WTC11 (cell line): ENCODE results near the gene NBEA.

Source experiments
- CTCF ChIP-seq: fragments of 200-600 bp; IDR thresholded peaks from 2 replicates; pipeline ENCODE4 v1.8.0; 2022; ENCODE audit warnings: antibody characterized with exemption
- ELF4 ChIP-seq: sonication (generic); formaldehyde crosslinking; IDR thresholded peaks from 2 replicates; pipeline ENCODE4 v1.8.1; 2022; ENCODE audit warnings: low read depth, mild to moderate bottlenecking, moderate library complexity, missing genetic modification reagents
- KAT7 ChIP-seq: sonication (generic); formaldehyde crosslinking; IDR thresholded peaks from 2 replicates; pipeline ENCODE4 v1.8.1; 2023; ENCODE audit warnings: missing genetic modification reagents, mild to moderate bottlenecking, borderline replicate concordance
- MAX ChIP-seq: sonication (generic); formaldehyde crosslinking; IDR thresholded peaks from 2 replicates; pipeline ENCODE4 v1.8.0; 2022; ENCODE audit warnings: mild to moderate bottlenecking, missing genetic modification reagents
- NFATC4 ChIP-seq: fragments of 250-450 bp; sonication (Bioruptor Pico); IDR thresholded peaks from 2 replicates; pipeline ENCODE4 v1.9.0; 2021; ENCODE audit warnings: mild to moderate bottlenecking
- PREB ChIP-seq: sonication (generic); formaldehyde crosslinking; IDR thresholded peaks from 2 replicates; pipeline ENCODE4 v1.8.1; 2022; ENCODE audit warnings: mild to moderate bottlenecking, missing genetic modification reagents, moderate library complexity, borderline replicate concordance
- TF ChIP-seq, protein P1 (sequence below): sonication (generic); formaldehyde crosslinking; IDR thresholded peaks from 2 replicates; pipeline ENCODE4 v1.8.1; 2022; ENCODE audit warnings: low read depth, mild to moderate bottlenecking, moderate library complexity, missing genetic modification reagents, borderline replicate concordance
- TF ChIP-seq, protein P2 (sequence below): sonication (generic); formaldehyde crosslinking; IDR thresholded peaks from 2 replicates; pipeline ENCODE4 v1.8.1; 2022; ENCODE audit warnings: missing genetic modification reagents, borderline replicate concordance

GRCh38 chr13:35283856-35284255, 341.8 kb downstream of the NBEA start:
- TF ChIP-seq CTCF (no peak), MAX (CRISPR knock-in tag) (no peak), ELF4 (CRISPR knock-in tag) (no peak), KAT7 (CRISPR knock-in tag) (no peak), NFATC4 (CRISPR knock-in tag) (no peak), PREB (CRISPR knock-in tag) (no peak)
- TF ChIP-seq, protein P1, sequence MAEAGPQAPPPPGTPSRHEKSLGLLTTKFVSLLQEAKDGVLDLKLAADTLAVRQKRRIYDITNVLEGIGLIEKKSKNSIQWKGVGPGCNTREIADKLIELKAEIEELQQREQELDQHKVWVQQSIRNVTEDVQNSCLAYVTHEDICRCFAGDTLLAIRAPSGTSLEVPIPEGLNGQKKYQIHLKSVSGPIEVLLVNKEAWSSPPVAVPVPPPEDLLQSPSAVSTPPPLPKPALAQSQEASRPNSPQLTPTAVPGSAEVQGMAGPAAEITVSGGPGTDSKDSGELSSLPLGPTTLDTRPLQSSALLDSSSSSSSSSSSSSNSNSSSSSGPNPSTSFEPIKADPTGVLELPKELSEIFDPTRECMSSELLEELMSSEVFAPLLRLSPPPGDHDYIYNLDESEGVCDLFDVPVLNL (CRISPR knock-in tag) = no peak
- TF ChIP-seq, protein P2, sequence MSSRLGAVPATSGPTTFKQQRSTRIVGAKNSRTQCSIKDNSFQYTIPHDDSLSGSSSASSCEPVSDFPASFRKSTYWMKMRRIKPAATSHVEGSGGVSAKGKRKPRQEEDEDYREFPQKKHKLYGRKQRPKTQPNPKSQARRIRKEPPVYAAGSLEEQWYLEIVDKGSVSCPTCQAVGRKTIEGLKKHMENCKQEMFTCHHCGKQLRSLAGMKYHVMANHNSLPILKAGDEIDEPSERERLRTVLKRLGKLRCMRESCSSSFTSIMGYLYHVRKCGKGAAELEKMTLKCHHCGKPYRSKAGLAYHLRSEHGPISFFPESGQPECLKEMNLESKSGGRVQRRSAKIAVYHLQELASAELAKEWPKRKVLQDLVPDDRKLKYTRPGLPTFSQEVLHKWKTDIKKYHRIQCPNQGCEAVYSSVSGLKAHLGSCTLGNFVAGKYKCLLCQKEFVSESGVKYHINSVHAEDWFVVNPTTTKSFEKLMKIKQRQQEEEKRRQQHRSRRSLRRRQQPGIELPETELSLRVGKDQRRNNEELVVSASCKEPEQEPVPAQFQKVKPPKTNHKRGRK = no peak
